Stimulated activated CD8-positive, alpha-beta memory T cell treated with anti-CD3 and anti-CD28 coated beads, Interleukin-4, amount 100 ng/mL, for 48 hours (primary cell): Measurements from ENCODE around the gene CCDC144A.
A peak's percentile ranks its signal among the peaks of the same experiment; 100 is the strongest.
"Not testable (repeated sequence)": the region's sequence is repeated elsewhere in the genome, so short reads cannot be mapped to it uniquely, and the experiment has no call there.

ENCODE experiments used
- DNase-seq: peaks from one replicate; pipeline ENCODE4 v3.0.0-alpha.2; 2020

CCDC144A gene

GRCh38 chr17:16758177-16758576 is 68.1 kb downstream of the CCDC144A start:
- DNase-seq: not testable (repeated sequence)

GRCh38 chr17:16768290-16769175 is 78.5 kb downstream of the CCDC144A start:
- not testable (repeated sequence) for DNase-seq

- DNase-seq: not testable (repeated sequence)
Measured at GRCh38 chr17:16772394-16773145, 82.5 kb downstream of the CCDC144A start.

- DNase-seq: not testable (repeated sequence)
Measured at GRCh38 chr17:16773146-16773522, 83.1 kb downstream of the CCDC144A start.

- not testable (repeated sequence) for DNase-seq
Measured at GRCh38 chr17:16787851-16788250, 97.8 kb downstream of the CCDC144A start.

- DNase-seq: not testable (repeated sequence)
Measured at GRCh38 chr17:16788889-16789536, 99.0 kb downstream of the CCDC144A start.

GRCh38 chr17:16789622-16790021 is 99.6 kb downstream of the CCDC144A start:
- DNase-seq: not testable (repeated sequence)

- not testable (repeated sequence) for DNase-seq
Measured at GRCh38 chr17:16790313-16790871, 100.4 kb downstream of the CCDC144A start.

- DNase-seq: not testable (repeated sequence)
Measured at GRCh38 chr17:16794215-16794614, 104.2 kb downstream of the CCDC144A start.

GRCh38 chr17:16795894-16796293 is 105.9 kb downstream of the CCDC144A start:
- DNase-seq: not testable (repeated sequence)

- not testable (repeated sequence) for DNase-seq
Measured at GRCh38 chr17:16804851-16805250, 114.8 kb downstream of the CCDC144A start.

- DNase-seq: not testable (repeated sequence)
Measured at GRCh38 chr17:16806599-16806998, 116.6 kb downstream of the CCDC144A start.

- not testable (repeated sequence) for DNase-seq
Measured at GRCh38 chr17:16807620-16808019, 117.6 kb downstream of the CCDC144A start.

GRCh38 chr17:16810236-16810635 is 120.2 kb downstream of the CCDC144A start:
- DNase-seq: not testable (repeated sequence)

GRCh38 chr17:16812126-16812525 is 122.1 kb downstream of the CCDC144A start:
- DNase-seq: peak; percentile 38

- no peak for DNase-seq
Measured at GRCh38 chr17:16814439-16814838, 124.4 kb downstream of the CCDC144A start.

GRCh38 chr17:16817201-16817600 is 127.2 kb downstream of the CCDC144A start:
- DNase-seq: no peak

GRCh38 chr17:16817940-16818339 is 127.9 kb downstream of the CCDC144A start:
- not testable (repeated sequence) for DNase-seq

- DNase-seq: no peak
Measured at GRCh38 chr17:16818340-16818739, 128.3 kb downstream of the CCDC144A start.

- no peak for DNase-seq
Measured at GRCh38 chr17:16818821-16819683, 129.0 kb downstream of the CCDC144A start.

- no peak for DNase-seq
Measured at GRCh38 chr17:16820161-16820877, 130.3 kb downstream of the CCDC144A start.
